IMR-90 (cell line): ENCODE results near the gene ALG6. TPM values are rescaled to one million over a fixed set of nuclear protein-coding genes. Genes with fewer than 3 reads are reported as not detected.

Experiments used
- ATAC-seq: fragments of 200-7000 bp; cut with Tn5 transposase; 2 replicates; pipeline ENCODE4 v1.9.1; 2020; ENCODE audit warnings: low read depth, mild to moderate bottlenecking, moderate library complexity
- BruUV-seq: library from RNA; stranded (reverse); fragments of 400-500 nt; replicated peaks from 2 replicates; lab custom pipeline; 2021; lab: Mats Ljungman, UMichigan
- CTCF ChIA-PET: fragments of 300-600 bp; formaldehyde crosslinking; extraction: SDS; loops from one replicate; lab custom pipeline; 2021; ENCODE audit warnings: antibody characterized with exemption; lab: Yijun Ruan, JAX
- POLR2A ChIA-PET: fragments of 300-600 bp; sonication (Branson Sonifier 250); formaldehyde crosslinking; loops from one replicate; lab custom pipeline; 2022; ENCODE audit warnings: antibody characterized with exemption; ENCODE audit not compliant: unreplicated experiment; lab: Charles Lee
- DNase-seq: peaks from one replicate; pipeline ENCODE4 v3.0.0; 2013
- H2AFZ ChIP-seq: replicated peaks from 2 replicates; pipeline ENCODE3; 2013; ENCODE audit warnings: low read length, mild to moderate bottlenecking; ENCODE audit not compliant: poor library complexity
- H2AK5ac ChIP-seq: 2 replicates; pipeline ENCODE4 v1.6.1; 2013; ENCODE audit warnings: low read depth, low read length, inconsistent platforms
- H2AK9ac ChIP-seq: replicated peaks from 2 replicates; pipeline ENCODE3; 2013; ENCODE audit warnings: mild to moderate bottlenecking, low read depth, low read length, moderate library complexity; ENCODE audit not compliant: poor library complexity
- H2BK120ac ChIP-seq: 2 replicates; pipeline ENCODE4 v1.6.1; 2013; ENCODE audit warnings: low read depth, low read length, inconsistent platforms
- H2BK15ac ChIP-seq: 3 replicates; pipeline ENCODE4 v1.6.1; 2013; ENCODE audit warnings: low read depth, low read length, inconsistent platforms
- H2BK20ac ChIP-seq: 2 replicates; pipeline ENCODE4 v1.6.1; 2013; ENCODE audit warnings: low read depth, mild to moderate bottlenecking, inconsistent platforms, low read length, moderate library complexity
- H2BK5ac ChIP-seq: 2 replicates; pipeline ENCODE4 v1.6.1; 2013; ENCODE audit warnings: mild to moderate bottlenecking, low read depth, low read length, inconsistent platforms; ENCODE audit not compliant: poor library complexity, severe bottlenecking
- H3K14ac ChIP-seq: replicated peaks from 2 replicates; pipeline ENCODE4 v1.6.1; 2013; ENCODE audit warnings: low read depth, low read length, inconsistent platforms
- H3K18ac ChIP-seq: 2 replicates; pipeline ENCODE4 v1.6.1; 2013; ENCODE audit warnings: low read depth, low read length, control low read depth
- H3K23ac ChIP-seq: 2 replicates; pipeline ENCODE4 v1.6.1; 2013; ENCODE audit warnings: low read depth, low read length, inconsistent platforms
- H3K27ac ChIP-seq: 2 replicates; pipeline ENCODE4 v1.5.1; 2013; ENCODE audit warnings: mild to moderate bottlenecking, control low read depth, low read length; ENCODE audit not compliant: insufficient read depth
- H3K27me3 ChIP-seq: 2 replicates; pipeline ENCODE4 v1.6.1; 2013; ENCODE audit warnings: low read length; ENCODE audit not compliant: control insufficient read depth, insufficient read depth
- H3K36me3 ChIP-seq: 2 replicates; pipeline ENCODE4 v1.6.1; 2013; ENCODE audit warnings: low read length, mixed read lengths; ENCODE audit not compliant: control insufficient read depth, insufficient read depth
- H3K4ac ChIP-seq: 2 replicates; pipeline ENCODE4 v1.6.1; 2013; ENCODE audit warnings: low read depth, low read length, inconsistent platforms
- H3K4me1 ChIP-seq: 2 replicates; pipeline ENCODE4 v1.6.1; 2013; ENCODE audit warnings: low read length, mixed read lengths; ENCODE audit not compliant: control insufficient read depth, insufficient read depth
- H3K4me2 ChIP-seq: 2 replicates; pipeline ENCODE4 v1.6.1; 2013; ENCODE audit warnings: low read depth, mild to moderate bottlenecking, control low read depth, low read length, moderate library complexity
- H3K4me3 ChIP-seq: 2 replicates; pipeline ENCODE4 v1.5.1; 2013; ENCODE audit warnings: low read depth, mild to moderate bottlenecking, control low read depth, low read length, moderate library complexity; ENCODE audit not compliant: insufficient read depth
- H3K56ac ChIP-seq: 2 replicates; pipeline ENCODE4 v1.6.1; 2013; ENCODE audit warnings: low read length, inconsistent platforms; ENCODE audit not compliant: insufficient read depth; ENCODE audit errors: extremely low read depth
- H3K79me1 ChIP-seq, 2 experiments: 2 replicates each; pipeline ENCODE4 v1.6.1; 2013; ENCODE audit warnings: low read length in 2 of 2, inconsistent platforms in 1 of 2, low read depth in 1 of 2
- H3K9ac ChIP-seq: 2 replicates; pipeline ENCODE4 v1.6.1; 2013; ENCODE audit warnings: low read depth, low read length, control low read depth
- H3K9me1 ChIP-seq: 2 replicates; pipeline ENCODE4 v1.6.1; 2013; ENCODE audit warnings: low read length, inconsistent platforms; ENCODE audit not compliant: insufficient read depth
- H3K9me3 ChIP-seq: 2 replicates; pipeline ENCODE4 v1.6.1; 2013; ENCODE audit warnings: low read length; ENCODE audit not compliant: control insufficient read depth, insufficient read depth
- H4K20me1 ChIP-seq: 2 replicates; pipeline ENCODE4 v1.6.1; 2013; ENCODE audit warnings: low read length, inconsistent platforms; ENCODE audit not compliant: insufficient read depth
- H4K5ac ChIP-seq: 2 replicates; pipeline ENCODE4 v1.6.1; 2013; ENCODE audit warnings: mild to moderate bottlenecking, low read depth, low read length, control low read depth
- H4K8ac ChIP-seq, 2 experiments: 2 replicates each; pipeline ENCODE4 v1.6.1; 2013; ENCODE audit warnings: low read depth in 2 of 2, low read length in 2 of 2, control low read depth in 1 of 2, inconsistent platforms in 1 of 2
- H4K91ac ChIP-seq: 2 replicates; pipeline ENCODE4 v1.6.1; 2013; ENCODE audit warnings: low read depth, low read length, inconsistent platforms; ENCODE audit not compliant: insufficient read depth
- CHD1 ChIP-seq: IDR thresholded peaks from 2 replicates; pipeline ENCODE4 v1.6.1; 2012; ENCODE audit warnings: low read depth, low read length, improper control_type of control experiment
- ELK1 ChIP-seq: fragments of 150-350 bp; IDR thresholded peaks from 2 replicates; pipeline ENCODE4 v1.6.1; 2016; ENCODE audit warnings: low read depth, mild to moderate bottlenecking, low read length, moderate library complexity, borderline replicate concordance
- MAFK ChIP-seq: IDR thresholded peaks from 2 replicates; pipeline ENCODE4 v1.6.1; 2012; ENCODE audit warnings: low read depth, low read length, improper control_type of control experiment
- MAZ ChIP-seq: IDR thresholded peaks from 2 replicates; pipeline ENCODE4 v1.6.1; 2012; ENCODE audit warnings: low read depth, mild to moderate bottlenecking, low read length, improper control_type of control experiment, moderate library complexity, borderline replicate concordance
- RCOR1 ChIP-seq: IDR thresholded peaks from 2 replicates; pipeline ENCODE4 v1.6.1; 2012; ENCODE audit warnings: mild to moderate bottlenecking, low read length, improper control_type of control experiment; ENCODE audit not compliant: insufficient replicate concordance
- RFX5 ChIP-seq: IDR thresholded peaks from 2 replicates; pipeline ENCODE4 v1.8.0; 2012; ENCODE audit warnings: low read depth, mild to moderate bottlenecking, low read length, moderate library complexity
- WGBS, 2 experiments: methylation state at CpG; one replicate each; pipeline versions ENCODE4 v1.1.5 to v1.1.7; 2013; ENCODE audit warnings: missing lambda C conversion rate in 2 of 2; ENCODE audit not compliant: insufficient read length in 1 of 2; ENCODE audit errors: extremely low coverage in 2 of 2; 5-methylcytosine and 5-hydroxymethylcytosine counted together
- dilution Hi-C: fragments of 300-500 bp; cut with HindIII; formaldehyde crosslinking; loops from one replicate; pipeline ENCODE4 v1.14.3; 2018; ENCODE audit warnings: low sequenced_read_pairs; ENCODE audit not compliant: unreplicated experiment
- in situ Hi-C: fragments of 300-500 bp; cut with MboI; formaldehyde crosslinking; loops from 3 replicates; pipeline ENCODE4 v1.14.3; 2019; ENCODE audit warnings: low sequenced_read_pairs, inconsistent platforms, mixed read lengths
- intact Hi-C: fragments of 100-400 bp; cut with micrococcal nuclease; formaldehyde crosslinking; loops from 2 replicates; pipeline ENCODE4 v1.10.0; 2022
- polyA plus RNA-seq, 3 experiments: library from polyadenylated mRNA; depleted of rRNA; stranded (reverse); fragments of >200 nt; gene quantifications; 2 replicates each; pipeline ENCODE4 v1.2.3, GENCODE V29; 2012; ENCODE audit warnings: low replicate concordance in 1 of 3
- total RNA-seq: library from RNA; depleted of rRNA; stranded (reverse); fragments of >200 nt; gene quantifications from 2 replicates; pipeline ENCODE4 v1.2.3, GENCODE V29; 2012
- TF ChIP-seq, protein P1 (sequence below): conservative IDR thresholded peaks from 2 replicates; pipeline ENCODE4 v1.5.1; 2012; ENCODE audit warnings: mild to moderate bottlenecking, low read depth, low read length, improper control_type of control experiment

The ALG6 gene
- total and polyA plus RNA-seq, 2 of the 4 experiments (the other 2 are of a cell fraction), result 4.8 to 6.5 TPM

GRCh38 chr1:63320022-63320721 lies 47.3 kb upstream of the ALG6 start:
- intact Hi-C loops, result no loop called here
- Histone ChIP-seq H4K91ac (no peak overlapping the region), H2BK120ac (no peak overlapping the region), H3K36me3 (no peaks in the 10 kb centered on the region), H4K5ac (no peak overlapping the region), H4K8ac (no peak overlapping the region), H3K4me3 (no peak overlapping the region), H4K20me1 (0 out of 2 replicates have a peak, but pooled peaks cover 5% of the 10 kb centered on the region), H3K4ac (no peak overlapping the region), H3K4me1 (no peaks in the 10 kb centered on the region), H3K9me3 (peaks cover 36% of the 10 kb centered on the region), H3K4me2 (no peak overlapping the region), H3K23ac (no peak overlapping the region), H3K79me1 (no peaks in the 10 kb centered on the region), H2AFZ (peak overlapping the region; percentile 53), H3K9ac (no peak overlapping the region), H2BK20ac (no peak overlapping the region), H2BK15ac (no peak overlapping the region), H3K14ac (no peak overlapping the region), H3K27ac (no peak overlapping the region), H2AK5ac (no peak overlapping the region), H3K27me3 (peaks cover 92% of the 10 kb centered on the region), H2AK9ac (no peak overlapping the region), H3K9me1 (no peaks in the 10 kb centered on the region), H2BK5ac (no peak overlapping the region), H3K18ac (no peak overlapping the region), H3K56ac (no peak overlapping the region)
- 13% methylated on average over 14 of the region's 47 CpGs; no CpG with 5 or more reads in 1 of the 2 experiments for WGBS, 2 experiments
- ATAC-seq (no peak), DNase-seq (no peak)
- TF ChIP-seq CHD1 (no peak), MAZ (no peak), RCOR1 (no peak), ELK1 (no peak), RFX5 (no peak), MAFK (no peak)
- TF ChIP-seq, protein P1, sequence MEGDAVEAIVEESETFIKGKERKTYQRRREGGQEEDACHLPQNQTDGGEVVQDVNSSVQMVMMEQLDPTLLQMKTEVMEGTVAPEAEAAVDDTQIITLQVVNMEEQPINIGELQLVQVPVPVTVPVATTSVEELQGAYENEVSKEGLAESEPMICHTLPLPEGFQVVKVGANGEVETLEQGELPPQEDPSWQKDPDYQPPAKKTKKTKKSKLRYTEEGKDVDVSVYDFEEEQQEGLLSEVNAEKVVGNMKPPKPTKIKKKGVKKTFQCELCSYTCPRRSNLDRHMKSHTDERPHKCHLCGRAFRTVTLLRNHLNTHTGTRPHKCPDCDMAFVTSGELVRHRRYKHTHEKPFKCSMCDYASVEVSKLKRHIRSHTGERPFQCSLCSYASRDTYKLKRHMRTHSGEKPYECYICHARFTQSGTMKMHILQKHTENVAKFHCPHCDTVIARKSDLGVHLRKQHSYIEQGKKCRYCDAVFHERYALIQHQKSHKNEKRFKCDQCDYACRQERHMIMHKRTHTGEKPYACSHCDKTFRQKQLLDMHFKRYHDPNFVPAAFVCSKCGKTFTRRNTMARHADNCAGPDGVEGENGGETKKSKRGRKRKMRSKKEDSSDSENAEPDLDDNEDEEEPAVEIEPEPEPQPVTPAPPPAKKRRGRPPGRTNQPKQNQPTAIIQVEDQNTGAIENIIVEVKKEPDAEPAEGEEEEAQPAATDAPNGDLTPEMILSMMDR, result no peak
- CTCF ChIA-PET, result no interaction called here
- dilution Hi-C loops, result no loop called here
- in situ Hi-C loops, result loop anchor here (10.0 to 25.0 kb wide), 3 partner anchors 135 to 942 kb away; partner anchors contain the start of genes EFCAB7 and ITGB3BP
- POLR2A ChIA-PET, result interaction anchor here (0.5 to 0.6 kb wide), 3 partner anchors 32 to 782 kb away, joined by 3 to 5 read pairs (median 5); no protein-coding TSS in a partner anchor
- no TSS peak for BruUV-seq
